Stimulated activated CD8-positive, alpha-beta memory T cell treated with anti-CD3 and anti-CD28 coated beads, Interleukin-15, amount 100 ng/mL, for 48 hours (primary cell): ENCODE measurements around the gene PEX7.
"Not testable (repeated sequence)": the region's sequence is repeated elsewhere in the genome, so short reads cannot be mapped to it uniquely, and the experiment has no call there.

Experiments
- DNase-seq, 2 donors: peaks; one replicate each; pipeline ENCODE4 v3.0.0-alpha.2; 2020; ENCODE audit warnings: low read depth in 2 of 2

The PEX7 gene, protein sequence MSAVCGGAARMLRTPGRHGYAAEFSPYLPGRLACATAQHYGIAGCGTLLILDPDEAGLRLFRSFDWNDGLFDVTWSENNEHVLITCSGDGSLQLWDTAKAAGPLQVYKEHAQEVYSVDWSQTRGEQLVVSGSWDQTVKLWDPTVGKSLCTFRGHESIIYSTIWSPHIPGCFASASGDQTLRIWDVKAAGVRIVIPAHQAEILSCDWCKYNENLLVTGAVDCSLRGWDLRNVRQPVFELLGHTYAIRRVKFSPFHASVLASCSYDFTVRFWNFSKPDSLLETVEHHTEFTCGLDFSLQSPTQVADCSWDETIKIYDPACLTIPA

DNA sequence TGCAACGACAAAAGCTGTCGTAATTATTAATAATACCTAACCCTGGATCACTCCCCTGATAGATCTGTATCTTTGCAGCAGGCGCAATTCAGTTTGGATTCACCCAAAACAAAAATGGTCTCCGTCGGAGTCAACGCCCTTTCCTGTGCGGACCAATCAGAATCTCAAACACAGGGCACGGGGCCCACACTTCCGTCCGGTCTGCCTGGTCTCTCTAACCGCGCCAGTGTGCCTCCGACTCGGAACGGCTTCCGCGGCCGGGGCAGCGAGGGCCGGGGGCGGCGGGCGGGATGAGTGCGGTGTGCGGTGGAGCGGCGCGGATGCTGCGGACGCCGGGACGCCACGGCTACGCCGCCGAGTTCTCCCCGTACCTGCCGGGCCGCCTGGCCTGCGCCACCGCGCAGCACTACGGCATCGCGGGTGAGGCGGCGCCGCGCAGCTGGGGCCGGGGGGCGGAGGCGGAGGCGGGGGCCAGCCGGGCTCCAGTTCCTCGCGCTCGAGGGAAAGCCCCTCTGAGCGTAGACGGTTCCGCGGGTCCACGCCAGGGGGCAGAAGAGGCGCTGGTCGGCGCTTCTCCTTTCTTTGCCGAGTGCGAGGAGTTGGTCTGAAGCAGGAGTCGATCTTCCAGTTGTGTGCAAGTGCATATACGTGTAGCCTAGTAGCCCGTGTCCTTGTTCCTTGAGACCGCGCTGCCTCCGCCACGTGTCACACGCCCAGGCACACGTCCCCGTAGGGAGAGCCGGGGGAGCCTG is at the start of gene PEX7:
Gene PEX7, plus strand, starts transcription at position 217 of the 752 bp plus-strand sequence. Its CDS starts 74 bp downstream, at position 291.
- peak; percentile 79 to 82 for DNase-seq

DNA sequence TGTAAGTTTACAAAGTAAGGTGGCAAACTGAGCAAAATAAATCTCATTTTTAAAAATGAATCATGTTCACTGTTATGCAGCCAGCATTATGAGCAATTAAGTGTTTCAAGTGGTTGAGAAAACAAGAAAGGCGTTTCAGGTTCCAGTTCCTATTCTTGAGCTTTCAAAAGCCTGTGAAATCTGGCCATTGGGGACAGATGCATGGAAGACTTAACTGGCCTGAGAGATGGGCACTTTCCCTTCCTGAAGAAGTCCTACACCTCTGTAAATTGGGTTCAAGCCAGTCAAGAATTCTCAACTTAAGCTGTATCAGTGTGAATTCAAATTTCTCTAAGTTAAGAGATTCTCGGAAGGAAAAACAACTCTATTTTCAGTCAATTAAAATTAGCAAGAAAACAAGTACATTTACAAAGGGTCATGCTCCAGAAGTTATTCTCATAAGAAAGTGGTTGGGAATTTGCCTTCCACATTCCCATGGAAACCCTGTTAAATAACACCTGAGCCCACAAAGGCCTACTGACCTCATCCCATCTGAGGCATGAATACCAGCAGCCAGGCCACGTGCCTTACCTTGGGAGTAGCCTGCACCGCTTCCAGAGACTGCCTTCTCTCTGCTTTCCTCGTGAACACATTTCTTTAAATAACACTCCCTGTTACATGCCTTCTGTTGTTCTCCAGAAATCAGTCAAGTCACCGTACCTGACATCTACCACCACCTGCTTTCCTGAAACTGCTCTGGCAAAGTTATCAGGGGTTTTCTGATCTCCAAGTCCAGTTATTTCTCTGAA is 49.5 kb upstream of the PEX7 start:
- no peak for DNase-seq

DNA sequence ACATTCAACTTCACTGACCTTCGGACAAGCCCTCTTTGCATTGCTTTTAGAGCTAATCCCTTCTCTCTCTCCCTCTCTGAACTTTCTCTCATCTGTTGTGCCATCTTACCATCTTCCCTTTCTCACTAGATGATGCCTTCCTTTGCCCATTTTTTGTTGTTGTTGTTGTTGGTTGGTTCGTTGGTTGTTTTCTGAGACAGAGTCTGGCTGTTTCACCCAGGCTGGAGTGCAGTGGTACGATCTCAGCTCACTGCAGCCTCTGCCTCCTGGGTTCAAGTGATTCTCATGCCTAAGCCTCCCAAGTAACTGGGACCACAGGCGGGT is 49.0 kb upstream of the PEX7 start:
- DNase-seq = no peak

DNA sequence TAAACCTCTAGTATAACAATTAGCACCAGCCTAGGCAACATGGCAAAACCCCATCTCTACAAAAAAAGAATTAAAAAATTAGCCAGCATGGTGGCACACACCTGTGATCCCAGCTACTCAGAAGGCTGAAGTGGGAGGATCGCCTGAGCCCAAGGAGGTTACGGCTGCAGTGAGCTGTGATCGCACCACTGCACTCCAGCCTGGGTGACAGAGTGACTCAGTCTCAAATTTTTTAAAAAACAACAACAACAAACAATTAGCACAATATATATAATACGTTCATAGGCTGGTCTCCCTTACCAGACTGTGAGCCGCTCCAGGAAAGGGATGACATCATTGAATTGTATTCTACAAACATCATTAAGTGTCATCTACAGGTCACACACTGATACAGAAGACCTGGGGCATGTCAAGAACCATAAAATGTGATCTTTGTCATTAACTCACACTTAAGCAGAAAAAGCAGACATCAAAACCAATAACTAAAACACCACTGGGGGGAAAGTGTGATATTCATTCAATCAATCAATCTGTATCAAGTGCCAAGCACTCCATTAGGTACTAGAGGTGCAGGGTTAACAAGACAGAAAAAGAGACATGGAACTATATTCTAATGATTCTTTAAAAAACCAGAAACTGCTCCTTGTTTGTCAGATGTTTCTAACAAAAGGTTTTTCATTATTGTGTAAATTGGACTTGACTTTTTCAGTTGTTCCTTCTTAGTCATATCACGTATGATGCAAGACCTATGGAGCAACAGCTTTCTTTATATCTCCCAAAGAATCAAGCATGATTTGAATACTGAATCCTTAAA is 48.0 kb upstream of the PEX7 start:
- no peak for DNase-seq

DNA sequence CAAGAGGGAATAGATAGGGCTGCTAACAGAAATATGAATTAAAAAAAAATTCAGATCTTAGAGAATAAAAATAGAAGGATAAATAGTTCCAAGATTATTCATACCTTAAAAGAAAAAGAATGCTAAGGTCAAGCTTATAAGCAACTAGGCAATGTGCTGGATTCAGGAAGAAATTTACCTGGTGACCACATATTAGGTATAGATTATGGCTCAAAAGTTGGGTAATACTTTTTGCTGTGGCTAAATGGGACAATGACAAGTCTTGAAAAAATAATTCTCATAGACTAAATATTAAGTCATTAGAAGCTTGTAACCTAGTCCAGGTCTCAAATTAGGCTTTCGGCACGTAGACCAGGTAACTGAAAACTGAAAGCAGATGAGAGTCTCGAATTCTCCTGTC is 47.3 kb upstream of the PEX7 start:
- no peak for DNase-seq

DNA sequence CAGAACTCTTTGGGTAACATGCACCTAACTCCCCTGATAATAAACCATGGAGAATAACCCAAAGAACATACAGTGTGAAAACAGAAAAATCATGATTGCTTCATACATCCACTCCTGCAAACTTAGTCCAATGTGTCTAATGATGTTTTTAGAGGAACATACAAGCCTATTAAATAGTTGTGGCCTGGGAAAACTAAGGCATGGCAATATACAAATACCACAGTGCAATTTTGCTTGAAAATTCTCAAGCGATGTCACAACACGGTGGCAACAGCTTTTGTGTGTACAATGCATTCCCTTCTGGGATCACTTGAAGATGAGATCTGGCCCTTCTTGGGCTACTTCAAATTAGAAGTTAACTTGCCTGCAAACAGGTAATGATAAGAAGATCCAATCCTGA is 46.8 kb upstream of the PEX7 start:
- no peak for DNase-seq

DNA sequence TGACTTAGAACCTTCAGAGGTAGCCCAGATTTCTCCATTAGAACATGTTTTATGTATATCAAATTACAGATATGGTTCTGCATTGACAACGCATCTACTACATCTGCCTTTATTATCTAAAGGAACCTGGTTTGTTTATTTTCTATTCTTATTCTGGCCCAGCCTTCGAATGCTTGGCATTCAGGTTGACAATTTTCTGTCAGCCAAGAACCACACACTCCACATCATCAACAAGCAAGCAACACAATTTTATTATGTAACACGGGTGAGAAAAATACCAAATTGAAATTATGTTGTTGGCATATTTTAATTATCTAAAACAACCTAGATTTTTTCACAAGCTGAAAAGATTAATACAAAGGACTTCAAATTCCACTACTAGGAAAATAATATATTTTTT is 44.7 kb upstream of the PEX7 start:
- DNase-seq = no peak

DNA sequence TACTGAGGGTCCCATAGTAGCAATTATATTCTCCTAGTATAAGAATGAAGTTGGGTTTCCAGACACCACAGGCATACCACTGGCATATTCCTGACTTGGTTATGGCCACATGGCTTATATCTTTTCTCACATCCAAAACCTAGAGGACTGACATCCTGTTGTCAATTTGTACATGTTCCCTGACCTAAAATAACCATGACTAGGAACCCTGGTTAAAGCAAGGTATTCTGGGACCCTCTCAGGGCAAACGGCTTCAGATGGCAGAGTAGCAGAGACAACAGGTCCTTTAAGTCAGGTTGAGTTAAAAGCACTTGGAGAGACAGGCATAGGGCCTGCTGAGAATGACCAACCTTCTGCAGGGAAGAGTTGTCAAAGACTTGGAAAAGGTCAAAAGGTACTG is 42.7 kb upstream of the PEX7 start:
- DNase-seq = no peak

DNA sequence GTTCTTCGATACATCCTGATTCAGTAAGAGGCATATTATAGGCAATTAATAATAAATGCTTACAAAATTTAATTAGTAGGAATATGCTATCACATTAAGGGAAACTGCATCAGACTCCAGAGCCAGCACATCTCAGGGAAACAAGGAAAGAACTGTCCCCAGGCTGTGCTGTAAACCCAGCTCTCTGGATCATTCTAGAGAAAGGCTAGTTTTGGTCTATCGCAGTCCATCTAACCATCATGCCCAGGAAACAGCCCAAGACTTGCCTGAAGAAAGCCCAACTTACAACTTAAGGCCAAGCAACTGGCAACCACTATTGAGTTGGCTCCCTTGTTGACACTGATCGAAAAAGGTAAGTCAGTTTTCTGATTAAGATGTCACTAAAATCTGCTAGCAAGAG is 41.4 kb upstream of the PEX7 start:
- DNase-seq = no peak

DNA sequence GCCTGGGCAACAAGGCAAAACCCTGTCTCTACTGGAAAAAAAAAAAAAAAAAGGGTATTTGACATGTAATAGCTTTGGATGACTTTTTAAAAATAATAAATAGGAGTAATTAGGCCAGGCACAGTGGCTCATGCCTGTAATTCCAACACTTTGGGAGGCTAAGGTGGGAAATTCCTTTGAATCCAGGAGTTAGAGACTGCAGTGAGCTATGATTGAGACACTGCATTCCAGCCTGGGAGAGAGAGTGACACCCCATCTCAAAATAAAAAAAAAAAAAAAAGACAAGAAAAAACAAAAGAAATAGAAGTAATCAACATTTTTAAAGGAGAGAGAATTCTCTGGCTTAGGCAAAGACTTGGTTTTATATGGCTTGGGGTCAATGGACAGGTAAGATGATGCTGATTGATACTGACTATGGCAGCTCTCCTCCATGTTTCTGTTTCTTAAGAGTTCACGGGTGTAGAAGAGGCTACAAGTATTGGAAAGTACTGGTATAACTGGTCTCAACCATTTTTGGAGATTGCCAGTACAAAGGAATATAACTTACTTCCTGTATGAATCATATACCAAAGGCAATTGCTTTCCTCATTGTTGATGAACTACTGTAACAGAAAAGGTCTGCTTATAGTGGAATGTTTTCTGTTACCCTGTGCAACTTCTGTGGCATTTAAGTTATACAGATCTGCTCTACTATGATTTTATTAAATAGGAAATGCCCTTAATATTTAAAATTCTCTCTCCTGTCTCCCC is 40.2 kb upstream of the PEX7 start:
- DNase-seq = no peak

DNA sequence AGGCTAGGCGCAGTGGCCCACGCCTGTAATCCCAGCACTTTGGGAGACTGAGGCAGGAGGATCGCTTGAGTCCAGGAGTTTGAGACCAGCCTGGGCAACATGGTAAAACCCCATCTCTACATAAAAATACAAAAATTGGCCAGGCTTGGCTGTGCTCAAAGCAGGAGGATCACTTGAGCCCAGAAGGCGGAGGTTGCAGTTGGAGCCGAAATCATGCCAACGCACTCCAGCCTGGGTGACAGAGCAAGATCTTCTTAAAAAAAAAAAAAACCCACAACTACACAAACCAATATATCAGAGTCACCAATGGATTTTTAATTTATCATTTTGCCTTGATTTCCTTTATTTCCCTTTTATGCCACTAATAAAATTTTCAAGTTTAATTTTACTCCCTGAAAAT is 39.4 kb upstream of the PEX7 start:
- DNase-seq = no peak

DNA sequence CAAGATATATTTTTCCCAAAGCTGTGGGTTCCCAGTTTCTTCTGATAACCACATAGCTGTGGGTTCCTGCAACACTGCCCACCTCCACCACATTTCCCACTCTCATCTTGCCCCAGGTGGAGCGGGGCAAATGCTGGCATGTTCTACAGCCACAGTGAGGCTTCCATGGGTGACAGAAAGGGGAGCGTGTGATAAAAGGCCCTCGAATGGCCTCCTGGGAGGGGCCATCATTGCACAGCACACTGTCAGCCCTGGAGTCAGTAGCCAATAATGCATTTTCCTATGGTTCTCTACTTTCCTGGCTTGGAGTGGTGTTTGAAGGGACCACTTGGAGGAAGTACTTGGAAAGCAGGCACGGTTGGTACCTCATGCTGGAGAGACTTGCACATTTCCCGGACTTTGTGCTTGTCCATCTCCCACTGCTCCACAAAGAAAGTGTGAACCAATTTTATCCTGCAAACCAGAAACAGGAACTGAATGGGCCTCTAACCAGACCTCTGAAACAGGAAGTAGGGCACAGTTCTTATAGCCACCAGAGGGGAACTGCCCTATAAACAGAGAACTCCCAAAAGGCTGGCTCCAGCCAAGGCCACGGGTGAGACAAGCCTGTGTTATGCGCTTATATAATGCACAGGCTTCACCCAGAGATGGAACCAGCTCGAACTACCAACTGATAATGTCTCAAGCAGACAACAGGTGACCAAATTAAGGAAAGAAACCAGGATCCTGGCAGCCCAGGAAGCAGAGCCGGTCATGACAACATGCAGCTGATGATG is 38.7 kb upstream of the PEX7 start:
- DNase-seq = no peak

DNA sequence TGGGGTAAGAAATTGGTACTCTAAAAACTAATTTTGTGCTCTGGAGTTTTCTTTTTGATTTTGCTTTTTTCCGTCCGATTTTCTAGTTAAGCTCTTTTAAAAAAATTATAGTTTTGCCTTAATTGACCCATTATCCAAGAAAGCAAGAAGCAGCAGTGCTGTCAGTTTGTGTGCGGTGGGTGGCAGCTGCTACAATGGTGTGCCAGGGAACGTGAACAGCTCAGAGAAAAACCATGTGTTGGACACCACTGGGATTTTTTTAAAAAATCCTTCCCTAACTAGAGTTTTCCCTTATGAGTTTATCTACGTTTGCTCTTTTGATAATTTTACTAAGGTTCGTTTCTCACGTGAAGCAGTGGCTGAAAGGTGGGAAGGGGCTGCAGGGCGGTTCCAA is 38.1 kb upstream of the PEX7 start:
- no peak for DNase-seq

DNA sequence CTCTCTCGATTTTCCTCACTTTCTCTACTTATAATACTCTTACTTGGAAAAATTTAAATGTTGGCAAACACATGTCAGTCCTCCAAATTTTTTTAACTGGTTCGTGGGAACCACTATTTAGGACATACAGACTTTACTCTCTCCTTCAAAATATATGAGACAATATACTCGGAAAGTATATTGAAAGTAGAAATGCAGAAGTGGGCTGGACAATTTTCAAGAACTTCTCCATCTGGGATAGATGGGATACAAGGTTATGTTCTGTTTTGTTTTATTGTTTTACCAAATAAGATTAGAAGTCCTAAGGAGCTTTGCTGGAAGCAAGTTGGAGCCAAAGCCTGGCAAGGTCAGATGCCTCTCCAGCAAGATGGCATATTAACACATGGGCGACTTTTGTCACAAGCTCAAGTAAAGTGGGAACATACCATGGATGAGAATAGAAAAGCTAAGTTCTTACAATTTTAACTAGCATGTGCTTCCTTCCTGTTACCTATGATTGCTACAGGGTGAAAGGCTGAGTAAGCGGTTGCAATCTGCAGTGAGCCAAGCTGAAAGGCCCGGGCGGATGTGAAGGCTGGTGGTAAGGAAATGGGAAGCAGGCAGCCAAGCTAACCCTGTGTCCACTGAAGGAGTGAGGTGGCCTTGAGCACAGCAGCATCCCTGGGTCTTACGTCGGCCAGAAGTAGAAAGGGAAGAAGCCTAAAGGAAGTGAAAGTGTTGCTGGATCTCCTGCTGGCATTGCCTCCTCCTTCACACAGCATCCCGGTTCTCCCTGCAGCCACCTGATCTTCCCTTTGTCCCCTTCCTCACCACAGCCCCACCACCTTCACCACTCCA is 37.3 kb upstream of the PEX7 start:
- peak; percentile 15 to 18 for DNase-seq

DNA sequence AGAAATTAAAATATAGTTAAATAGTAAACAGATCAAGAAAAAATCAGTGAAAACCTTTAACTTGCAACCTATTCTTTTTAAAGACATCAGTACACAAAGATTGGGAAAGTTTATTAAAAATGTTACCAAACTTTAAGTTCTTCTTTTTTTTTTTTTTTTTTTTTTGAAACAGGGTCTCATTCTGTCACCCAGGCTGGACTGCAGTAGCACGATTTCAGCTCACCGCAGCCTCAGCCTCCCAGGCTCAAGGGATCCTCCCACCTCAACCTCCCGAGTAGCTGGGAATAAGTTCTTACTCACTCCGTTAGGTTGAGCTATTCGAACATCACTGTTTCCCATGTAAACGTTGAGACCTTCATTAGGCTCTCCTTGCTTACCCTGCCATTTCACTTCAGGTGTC is 35.7 kb upstream of the PEX7 start:
- no peak for DNase-seq

DNA sequence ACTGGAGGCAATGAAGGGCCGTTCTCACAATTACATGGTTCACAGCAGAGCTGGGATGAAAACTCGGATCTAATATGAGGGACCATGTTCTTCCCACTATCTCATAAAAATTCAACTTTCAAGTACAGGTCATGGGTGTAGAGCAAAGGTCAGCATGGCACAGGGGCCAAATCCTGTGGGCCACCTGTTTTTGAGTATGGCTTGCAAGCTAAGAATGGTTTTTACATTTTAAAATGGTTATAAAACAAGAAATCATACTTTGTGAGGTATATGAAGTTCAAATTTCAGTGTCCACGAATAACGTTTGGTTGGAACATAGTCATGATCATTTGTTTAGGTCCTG is 34.7 kb upstream of the PEX7 start:
- DNase-seq = no peak

DNA sequence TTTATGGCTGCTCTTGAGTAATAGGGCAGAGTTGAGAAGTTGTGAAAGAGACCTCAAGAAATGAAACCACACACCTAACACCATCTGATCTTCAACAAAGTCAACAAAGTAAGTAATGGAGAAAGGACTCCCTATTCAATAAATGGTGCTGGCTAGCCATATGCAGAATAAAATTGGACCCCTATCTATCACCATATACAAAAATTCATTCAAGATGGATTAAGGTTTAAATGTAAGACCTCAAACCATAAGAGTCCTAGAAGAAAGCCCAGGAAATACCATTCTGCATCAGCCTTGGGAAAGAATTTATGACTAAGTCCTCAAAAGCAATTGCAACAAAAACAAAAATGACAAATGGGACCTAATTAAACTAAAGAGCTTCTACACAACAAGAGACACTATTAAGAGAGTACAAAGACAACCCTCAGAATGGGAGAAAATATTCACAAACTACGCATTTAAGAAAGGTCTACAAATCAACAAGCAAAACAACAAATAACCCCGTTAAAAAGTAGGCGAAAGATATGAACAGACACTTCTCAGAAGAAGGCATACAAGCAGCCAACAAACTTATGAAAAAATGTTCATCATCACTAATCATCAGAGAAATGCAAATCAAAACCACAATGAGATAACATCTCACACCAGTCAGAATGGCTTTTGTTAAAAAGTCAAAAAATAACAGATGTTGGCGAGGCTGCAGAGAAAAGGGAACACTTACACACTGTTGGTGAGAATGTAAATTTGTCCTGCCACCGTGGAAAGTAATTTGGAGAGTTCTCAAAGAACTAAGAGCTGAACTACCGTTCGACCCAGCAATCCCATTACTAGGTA is 34.1 kb upstream of the PEX7 start:
- DNase-seq = no peak

DNA sequence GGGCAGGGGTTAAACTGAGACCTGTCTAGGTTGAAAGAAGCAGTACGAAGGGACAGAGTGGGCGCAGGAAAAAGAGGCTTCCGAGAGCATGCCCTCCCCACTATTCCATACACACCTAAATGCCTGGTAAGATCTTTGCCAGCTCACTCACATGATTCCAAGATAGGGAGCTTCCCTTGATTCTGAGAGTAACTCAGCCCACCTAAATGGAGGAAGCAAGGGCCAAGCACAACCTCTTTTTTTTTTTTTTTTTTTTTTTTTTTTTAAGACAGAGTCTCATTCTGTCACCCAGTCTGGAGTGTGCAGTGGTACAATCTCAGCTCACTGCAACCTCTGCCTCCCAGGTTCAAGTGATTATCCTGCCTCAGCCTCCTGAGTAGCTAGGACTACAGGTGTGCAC is 33.0 kb upstream of the PEX7 start:
- not testable (repeated sequence) for DNase-seq
